MM.1S (cell line): ENCODE results near the gene ZNF79.

Source experiments
- DNase-seq: peaks from one replicate; pipeline ENCODE4 v3.0.0-alpha.2; 2015
- H2AFZ ChIP-seq: fragments of 300-600 bp; sonication (generic); 2 replicates; pipeline ENCODE4 v1.6.0; 2016; ENCODE audit warnings: antibody characterized with exemption, low read length
- H3F3A ChIP-seq: fragments of 300-600 bp; sonication (generic); 2 replicates; pipeline ENCODE4 v1.6.1; 2016; ENCODE audit warnings: mild to moderate bottlenecking, antibody characterized with exemption, low read length, moderate library complexity, mixed read lengths; ENCODE audit not compliant: insufficient read depth
- H3K27ac ChIP-seq: fragments of 300-600 bp; sonication (generic); 2 replicates; pipeline ENCODE4 v1.5.1; 2016; ENCODE audit warnings: mild to moderate bottlenecking, low read length
- H3K27me3 ChIP-seq: fragments of 300-600 bp; sonication (generic); replicated peaks from 2 replicates; pipeline ENCODE4 v1.6.0; 2016; ENCODE audit warnings: low read length; ENCODE audit not compliant: insufficient read depth
- H3K36me3 ChIP-seq: fragments of 300-600 bp; sonication (generic); replicated peaks from 2 replicates; pipeline ENCODE4 v1.6.1; 2016; ENCODE audit warnings: mild to moderate bottlenecking, low read length, mixed read lengths; ENCODE audit not compliant: insufficient read depth
- H3K4me1 ChIP-seq: fragments of 300-600 bp; sonication (generic); 2 replicates; pipeline ENCODE4 v1.6.1; 2016; ENCODE audit warnings: low read length, mixed read lengths
- H3K4me2 ChIP-seq: fragments of 300-600 bp; sonication (generic); 2 replicates; pipeline ENCODE4 v1.6.0; 2016; ENCODE audit warnings: low read depth, low read length
- H3K4me3 ChIP-seq: fragments of 300-600 bp; sonication (generic); 2 replicates; pipeline ENCODE4 v1.5.1; 2016; ENCODE audit warnings: low read length, mixed read lengths
- H3K79me2 ChIP-seq: fragments of 300-600 bp; sonication (generic); 2 replicates; pipeline ENCODE4 v1.6.1; 2016; ENCODE audit warnings: mixed run types, low read length, mixed read lengths
- H3K9ac ChIP-seq: fragments of 300-600 bp; sonication (generic); 2 replicates; pipeline ENCODE4 v1.6.1; 2016; ENCODE audit warnings: low read length, mixed read lengths
- H3K9me2 ChIP-seq: fragments of 300-600 bp; sonication (generic); replicated peaks from 2 replicates; pipeline ENCODE4 v1.6.1; 2016; ENCODE audit warnings: mild to moderate bottlenecking, low read length, mixed read lengths; ENCODE audit not compliant: insufficient read depth
- H3K9me3 ChIP-seq: fragments of 300-600 bp; sonication (generic); replicated peaks from 2 replicates; pipeline ENCODE4 v1.6.1; 2016; ENCODE audit warnings: mild to moderate bottlenecking, low read length, mixed read lengths; ENCODE audit not compliant: insufficient read depth
- H4K20me1 ChIP-seq: fragments of 300-600 bp; sonication (generic); 2 replicates; pipeline ENCODE4 v1.6.1; 2016; ENCODE audit warnings: mild to moderate bottlenecking, low read length, moderate library complexity, mixed read lengths; ENCODE audit not compliant: insufficient read depth
- EZH2 ChIP-seq: fragments of 300-600 bp; sonication (generic); optimal IDR thresholded peaks from 2 replicates; pipeline ENCODE3; 2017; ENCODE audit warnings: low read depth, mild to moderate bottlenecking, antibody characterized with exemption, low read length, mixed read lengths
- EZH2phosphoT487 ChIP-seq: fragments of 300-600 bp; sonication (generic); IDR thresholded peaks from 2 replicates; pipeline ENCODE4 v1.6.1; 2018; ENCODE audit warnings: antibody characterized with exemption, low read length
- TF ChIP-seq, protein P1 (sequence below): fragments of 300-600 bp; sonication (generic); IDR thresholded peaks from 2 replicates; pipeline ENCODE4 v1.5.1; 2016; ENCODE audit warnings: antibody characterized with exemption, low read length, mixed read lengths

ZNF79 gene

DNA sequence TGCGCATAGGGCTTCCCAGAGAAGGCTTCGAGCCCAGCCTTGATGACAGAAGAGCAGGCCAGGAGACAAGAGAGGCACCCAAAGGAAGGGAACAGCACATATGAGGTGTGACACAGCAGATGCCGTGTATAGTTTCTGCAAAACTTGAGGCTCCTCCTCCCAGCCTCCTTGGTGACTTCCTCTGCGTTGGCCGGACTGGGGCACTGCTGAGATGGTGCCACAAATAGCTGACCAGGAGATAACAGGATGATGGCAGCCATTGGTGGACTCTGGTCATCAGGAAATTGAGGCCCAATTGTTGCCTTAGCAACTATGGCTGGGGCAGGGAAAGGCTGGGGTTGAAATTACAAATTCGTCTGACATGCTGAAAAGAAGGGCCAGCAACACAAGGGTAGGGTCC is 4.8 kb upstream of the ZNF79 start:
- no peak overlapping the region for H3K9ac ChIP-seq
- H3K36me3 ChIP-seq, result no peaks in the 10 kb centered on the region
- TF ChIP-seq EZH2phosphoT487 (no peak), EZH2 (no peak)
- TF ChIP-seq, protein P1, sequence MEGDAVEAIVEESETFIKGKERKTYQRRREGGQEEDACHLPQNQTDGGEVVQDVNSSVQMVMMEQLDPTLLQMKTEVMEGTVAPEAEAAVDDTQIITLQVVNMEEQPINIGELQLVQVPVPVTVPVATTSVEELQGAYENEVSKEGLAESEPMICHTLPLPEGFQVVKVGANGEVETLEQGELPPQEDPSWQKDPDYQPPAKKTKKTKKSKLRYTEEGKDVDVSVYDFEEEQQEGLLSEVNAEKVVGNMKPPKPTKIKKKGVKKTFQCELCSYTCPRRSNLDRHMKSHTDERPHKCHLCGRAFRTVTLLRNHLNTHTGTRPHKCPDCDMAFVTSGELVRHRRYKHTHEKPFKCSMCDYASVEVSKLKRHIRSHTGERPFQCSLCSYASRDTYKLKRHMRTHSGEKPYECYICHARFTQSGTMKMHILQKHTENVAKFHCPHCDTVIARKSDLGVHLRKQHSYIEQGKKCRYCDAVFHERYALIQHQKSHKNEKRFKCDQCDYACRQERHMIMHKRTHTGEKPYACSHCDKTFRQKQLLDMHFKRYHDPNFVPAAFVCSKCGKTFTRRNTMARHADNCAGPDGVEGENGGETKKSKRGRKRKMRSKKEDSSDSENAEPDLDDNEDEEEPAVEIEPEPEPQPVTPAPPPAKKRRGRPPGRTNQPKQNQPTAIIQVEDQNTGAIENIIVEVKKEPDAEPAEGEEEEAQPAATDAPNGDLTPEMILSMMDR, result no peak
- H3K4me1 ChIP-seq, result peaks cover 7% of the 10 kb centered on the region
- H3F3A ChIP-seq, result 0 out of 2 replicates have a peak, but pooled peaks cover under 1% of the 10 kb centered on the region
- H2AFZ ChIP-seq, result no peak overlapping the region
- no peaks in the 10 kb centered on the region for H3K9me3 ChIP-seq
- no peak overlapping the region for H3K4me2 ChIP-seq
- no peaks in the 10 kb centered on the region for H3K27me3 ChIP-seq
- H3K27ac ChIP-seq, result no peak overlapping the region
- no peak for DNase-seq
- H3K79me2 ChIP-seq, result peaks cover 18% of the 10 kb centered on the region
- no peaks in the 10 kb centered on the region for H4K20me1 ChIP-seq
- no peaks in the 10 kb centered on the region for H3K9me2 ChIP-seq
- H3K4me3 ChIP-seq, result no peak overlapping the region

DNA sequence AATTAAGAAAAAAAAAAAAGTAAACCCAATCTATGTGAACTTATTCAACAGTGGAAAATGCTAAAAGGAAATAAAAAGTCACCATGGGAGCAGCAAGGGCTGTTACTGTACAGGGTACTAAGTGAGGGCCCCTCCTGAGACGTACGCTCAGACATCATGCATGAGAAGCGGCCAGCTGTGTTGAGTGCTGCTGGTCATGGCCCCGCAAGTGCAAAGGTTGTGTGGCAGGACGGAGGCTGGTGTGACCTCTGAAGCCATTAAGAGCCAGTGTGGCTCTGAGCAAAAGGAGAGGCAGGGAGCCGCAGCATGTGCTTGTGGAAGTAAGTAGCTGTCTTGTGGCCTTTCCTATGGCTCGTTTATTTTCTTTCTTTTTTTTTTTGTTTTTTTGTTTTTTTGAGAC is 3.1 kb upstream of the ZNF79 start:
- Histone ChIP-seq H3K79me2 (peaks cover 35% of the 10 kb centered on the region), H3K4me2 (no peak overlapping the region), H4K20me1 (no peaks in the 10 kb centered on the region), H3K36me3 (no peaks in the 10 kb centered on the region), H3K27me3 (no peaks in the 10 kb centered on the region), H3K9me3 (no peaks in the 10 kb centered on the region), H3K9me2 (no peaks in the 10 kb centered on the region), H3K4me3 (no peak overlapping the region), H3K27ac (no peak overlapping the region), H3K9ac (no peak overlapping the region), H3F3A (0 out of 2 replicates have a peak, but pooled peaks cover 4% of the 10 kb centered on the region), H3K4me1 (peaks cover 12% of the 10 kb centered on the region), H2AFZ (no peak overlapping the region)
- DNase-seq, result no peak
- no peak for TF ChIP-seq EZH2phosphoT487
- TF ChIP-seq, protein P1, result no peak
- no peak for TF ChIP-seq EZH2

DNA sequence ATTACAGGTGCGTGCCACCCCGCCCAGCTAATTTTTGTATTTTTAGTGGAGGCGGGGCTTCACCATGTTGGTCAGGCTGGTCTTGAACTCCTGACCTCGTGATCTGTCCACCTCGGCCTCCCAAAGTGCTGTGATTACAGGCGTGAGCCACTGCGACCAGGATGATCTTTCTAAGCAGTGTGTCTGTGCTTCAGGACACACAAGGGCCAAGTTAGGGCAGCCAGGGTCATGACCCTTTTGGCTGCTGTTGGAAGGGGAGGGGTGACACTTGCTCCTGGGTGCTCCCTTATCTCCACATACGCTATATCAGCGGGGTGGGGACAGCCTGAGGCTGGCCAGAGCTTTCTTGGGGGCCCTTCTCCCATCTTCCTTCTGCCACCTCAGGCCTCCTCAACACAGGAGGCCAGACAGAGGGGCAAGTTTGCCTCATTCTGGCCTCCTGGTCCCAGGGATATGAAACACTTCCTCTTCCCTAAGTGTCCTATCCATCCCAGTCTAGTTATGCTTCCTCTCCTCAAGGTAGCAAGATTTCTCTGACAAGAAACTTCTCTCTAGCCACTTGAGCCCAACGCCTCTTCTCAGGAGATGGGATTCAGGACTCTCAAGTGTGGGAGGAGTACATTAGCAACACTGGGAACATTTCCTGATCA is 1.9 kb upstream of the ZNF79 start:
- Histone ChIP-seq H3K9me3 (no peaks in the 10 kb centered on the region), H2AFZ (no peak overlapping the region), H3K4me1 (peaks cover 12% of the 10 kb centered on the region), H3F3A (0 out of 2 replicates have a peak, but pooled peaks cover 4% of the 10 kb centered on the region), H3K4me2 (no peak overlapping the region), H3K4me3 (no peak overlapping the region), H4K20me1 (no peaks in the 10 kb centered on the region), H3K79me2 (peaks cover 46% of the 10 kb centered on the region), H3K9me2 (no peaks in the 10 kb centered on the region), H3K27ac (no peak overlapping the region), H3K36me3 (no peaks in the 10 kb centered on the region), H3K27me3 (no peaks in the 10 kb centered on the region), H3K9ac (no peak overlapping the region)
- TF ChIP-seq EZH2phosphoT487 (no peak), EZH2 (no peak)
- TF ChIP-seq, protein P1, result no peak
- no peak for DNase-seq
